ENCODE results near the gene PLIN1. TPM values are rescaled to one million over a fixed set of nuclear protein-coding genes. Genes with fewer than 3 reads are reported as not detected.
A peak's percentile ranks its signal among the peaks of the same experiment; 100 is the strongest.

The PLIN1 gene
- total and polyA plus RNA-seq, 2 of the 4 experiments (the other 2 are of a cell fraction), result under 0.01 to 0.07 TPM

DNA sequence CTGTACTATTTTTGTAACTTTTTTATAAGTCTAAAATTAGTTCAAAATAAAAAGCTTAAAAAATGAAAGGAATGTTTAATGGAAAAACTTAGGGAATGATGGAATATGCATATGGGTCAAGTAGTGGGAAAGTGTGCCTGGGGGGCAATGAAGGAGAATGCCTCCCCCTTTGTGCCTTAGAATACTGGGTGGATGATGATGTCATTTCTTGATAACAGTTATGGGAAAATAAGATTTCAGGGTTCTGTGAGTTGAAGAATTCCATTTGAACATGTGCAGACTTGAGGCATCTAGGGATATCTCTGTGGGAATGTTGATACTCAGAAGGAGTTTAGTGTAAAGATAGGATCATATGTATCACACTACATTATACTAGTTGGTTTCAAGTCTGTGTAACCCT lies 25.2 kb upstream of the PLIN1 start:
- Histone ChIP-seq H2BK20ac (ENCODE audit: low read depth, low read length) (no peak overlapping the region), H2AK5ac (ENCODE audit: low read depth, low read length) (no peak overlapping the region), H4K8ac (ENCODE audit: low read depth in 2 of 2, low read length in 2 of 2) (no peak overlapping the region), H3K4ac (ENCODE audit: low read depth, low read length) (no peak overlapping the region), H3K4me2 (ENCODE audit: low read depth, low read length) (no peak overlapping the region), H3K36me3 (ENCODE audit: control insufficient read depth, insufficient read depth, low read length) (no peaks in the 10 kb centered on the region), H3K79me1 (ENCODE audit: low read depth in 1 of 2, low read length in 2 of 2) (no peaks in the 10 kb centered on the region), H4K91ac (ENCODE audit: insufficient read depth, low read depth, low read length) (no peak overlapping the region), H3K14ac (replicated peaks; ENCODE audit: low read depth, low read length) (no peak overlapping the region), H3K27ac (ENCODE audit: insufficient read depth, low read length) (no peak overlapping the region), H3K9me3 (ENCODE audit: control insufficient read depth, insufficient read depth, low read length) (no peaks in the 10 kb centered on the region), H3K4me3 (ENCODE audit: insufficient read depth, low read depth, low read length) (no peak overlapping the region), H2BK5ac (ENCODE audit: low read depth, low read length, poor library complexity, severe bottlenecking) (no peak overlapping the region), H3K9me1 (ENCODE audit: insufficient read depth, low read length) (no peaks in the 10 kb centered on the region), H4K20me1 (ENCODE audit: insufficient read depth, low read length) (no peaks in the 10 kb centered on the region), H4K5ac (ENCODE audit: low read depth, low read length) (no peak overlapping the region), H3K9ac (ENCODE audit: low read depth, low read length) (no peak overlapping the region), H2BK120ac (ENCODE audit: low read depth, low read length) (no peak overlapping the region), H2BK15ac (ENCODE audit: low read depth, low read length) (no peak overlapping the region), H2AFZ (replicated peaks; ENCODE audit: low read length, poor library complexity) (no peak overlapping the region), H3K56ac (ENCODE audit: extremely low read depth, insufficient read depth, low read length) (no peak overlapping the region), H3K27me3 (ENCODE audit: control insufficient read depth, insufficient read depth, low read length) (peaks cover 47% of the 10 kb centered on the region), H3K4me1 (ENCODE audit: control insufficient read depth, insufficient read depth, low read length) (no peaks in the 10 kb centered on the region), H3K23ac (ENCODE audit: low read depth, low read length) (no peak overlapping the region), H2AK9ac (replicated peaks; ENCODE audit: low read depth, low read length, poor library complexity) (no peak overlapping the region), H3K18ac (ENCODE audit: low read depth, low read length) (no peak overlapping the region)
- dilution Hi-C loops (cut with HindIII; ENCODE audit: low sequenced_read_pairs, unreplicated experiment) (no loop called here), intact Hi-C loops (cut with micrococcal nuclease) (no loop called here), in situ Hi-C loops (cut with MboI; ENCODE audit: low sequenced_read_pairs) (no loop called here)
- no TSS peak for BruUV-seq (replicated peaks)
- DNase-seq (peak; percentile 1), ATAC-seq (ENCODE audit: low read depth) (no peak)
- TF ChIP-seq RCOR1 (IDR thresholded peaks at IDR 0.05; ENCODE audit: insufficient replicate concordance, low read length) (no peak), USF2 (IDR thresholded peaks at IDR 0.05; ENCODE audit: low read depth, low read length) (no peak), SMC3 (IDR thresholded peaks at IDR 0.05; ENCODE audit: low read depth, low read length) (no peak), CTCF (conservative IDR thresholded peaks at IDR 0.05; ENCODE audit: low read depth, low read length) (no peak), BHLHE40 (IDR thresholded peaks at IDR 0.05; ENCODE audit: low read depth, low read length) (no peak), MXI1 (IDR thresholded peaks at IDR 0.05; ENCODE audit: borderline replicate concordance, low read depth, low read length) (no peak), FOS (IDR thresholded peaks at IDR 0.05; ENCODE audit: low read depth, low read length) (no peak), POLR2A (IDR thresholded peaks at IDR 0.05; ENCODE audit: low read depth, low read length) (no peak), RAD21 (IDR thresholded peaks at IDR 0.05; ENCODE audit: low read length) (no peak), RFX5 (IDR thresholded peaks at IDR 0.05; ENCODE audit: low read depth, low read length) (no peak), NFE2L2 (IDR thresholded peaks at IDR 0.05; ENCODE audit: low read depth, low read length) (no peak), CHD1 (IDR thresholded peaks at IDR 0.05; ENCODE audit: low read depth, low read length) (no peak), MAFK (IDR thresholded peaks at IDR 0.05; ENCODE audit: low read depth, low read length) (no peak), CEBPB (IDR thresholded peaks at IDR 0.05; ENCODE audit: low read depth, low read length) (no peak), MAZ (IDR thresholded peaks at IDR 0.05; ENCODE audit: borderline replicate concordance, low read depth, low read length) (no peak), ELK1 (IDR thresholded peaks at IDR 0.05; ENCODE audit: borderline replicate concordance, low read depth, low read length) (no peak)
- ChIA-PET CTCF (no interaction called here), POLR2A (ENCODE audit: unreplicated experiment) (no interaction called here)

Data from IMR-90 (cell line).